ENCODE data around the gene MLLT3. TPM values are rescaled to one million over a fixed set of nuclear protein-coding genes. Genes with fewer than 3 reads are reported as not detected.

MLLT3 gene
- total RNA-seq, 1 donor from 2014 or later, result 53.7 TPM

GRCh38 chr9:20490246-20490834 lies 132.0 kb downstream of the MLLT3 start:
- TF ChIP-seq, protein P1, sequence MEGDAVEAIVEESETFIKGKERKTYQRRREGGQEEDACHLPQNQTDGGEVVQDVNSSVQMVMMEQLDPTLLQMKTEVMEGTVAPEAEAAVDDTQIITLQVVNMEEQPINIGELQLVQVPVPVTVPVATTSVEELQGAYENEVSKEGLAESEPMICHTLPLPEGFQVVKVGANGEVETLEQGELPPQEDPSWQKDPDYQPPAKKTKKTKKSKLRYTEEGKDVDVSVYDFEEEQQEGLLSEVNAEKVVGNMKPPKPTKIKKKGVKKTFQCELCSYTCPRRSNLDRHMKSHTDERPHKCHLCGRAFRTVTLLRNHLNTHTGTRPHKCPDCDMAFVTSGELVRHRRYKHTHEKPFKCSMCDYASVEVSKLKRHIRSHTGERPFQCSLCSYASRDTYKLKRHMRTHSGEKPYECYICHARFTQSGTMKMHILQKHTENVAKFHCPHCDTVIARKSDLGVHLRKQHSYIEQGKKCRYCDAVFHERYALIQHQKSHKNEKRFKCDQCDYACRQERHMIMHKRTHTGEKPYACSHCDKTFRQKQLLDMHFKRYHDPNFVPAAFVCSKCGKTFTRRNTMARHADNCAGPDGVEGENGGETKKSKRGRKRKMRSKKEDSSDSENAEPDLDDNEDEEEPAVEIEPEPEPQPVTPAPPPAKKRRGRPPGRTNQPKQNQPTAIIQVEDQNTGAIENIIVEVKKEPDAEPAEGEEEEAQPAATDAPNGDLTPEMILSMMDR (conservative IDR thresholded peaks at IDR 0.05), result no peak
- DNase-seq (ENCODE audit: low read depth, low spot score), result no peak
- Mint-ChIP-seq H3K27me3 (ENCODE audit: low read depth) (no peaks in the 10 kb centered on the region), H3K36me3 (ENCODE audit: low read depth) (no peaks in the 10 kb centered on the region), H3K27ac (ENCODE audit: unreplicated experiment) (no peak overlapping the region), H3K4me1 (peaks cover 9% of the 10 kb centered on the region), H3K4me3 (no peak overlapping the region), H3K9me3 (no peaks in the 10 kb centered on the region)

DNA sequence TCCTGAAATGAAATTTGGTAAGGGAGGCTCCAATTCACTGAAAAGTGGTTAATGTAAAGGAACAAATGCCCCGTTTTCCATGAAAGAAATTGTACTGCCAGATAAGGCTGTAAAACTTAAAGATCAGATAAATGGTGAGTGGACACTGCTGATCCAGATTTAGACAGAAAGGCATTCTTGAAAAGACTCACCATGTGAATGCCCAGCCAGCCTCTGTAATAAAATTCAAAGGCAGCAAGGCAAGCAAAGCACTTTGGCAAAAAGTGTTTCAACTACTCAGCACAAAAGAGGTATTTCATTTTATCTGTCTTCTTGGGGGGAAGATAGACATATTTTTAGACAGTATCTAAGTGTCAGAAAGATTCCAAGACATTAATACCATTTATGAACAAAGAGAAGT lies 133.6 kb downstream of the MLLT3 start:
- no peaks in the 10 kb centered on the region for H3K9me3 Mint-ChIP-seq
- H3K4me3 Mint-ChIP-seq, result no peak overlapping the region
- H3K4me1 Mint-ChIP-seq, result peaks cover 9% of the 10 kb centered on the region
- H3K27ac Mint-ChIP-seq (ENCODE audit: unreplicated experiment), result no peak overlapping the region
- no peak for DNase-seq (ENCODE audit: low read depth, low spot score)
- TF ChIP-seq, protein P1 (conservative IDR thresholded peaks at IDR 0.05), result no peak
- no peaks in the 10 kb centered on the region for H3K36me3 Mint-ChIP-seq (ENCODE audit: low read depth)
- no peaks in the 10 kb centered on the region for H3K27me3 Mint-ChIP-seq (ENCODE audit: low read depth)

GRCh38 chr9:20486552-20486951 lies 135.7 kb downstream of the MLLT3 start:
- peaks cover 9% of the 10 kb centered on the region for H3K4me1 Mint-ChIP-seq

DNA sequence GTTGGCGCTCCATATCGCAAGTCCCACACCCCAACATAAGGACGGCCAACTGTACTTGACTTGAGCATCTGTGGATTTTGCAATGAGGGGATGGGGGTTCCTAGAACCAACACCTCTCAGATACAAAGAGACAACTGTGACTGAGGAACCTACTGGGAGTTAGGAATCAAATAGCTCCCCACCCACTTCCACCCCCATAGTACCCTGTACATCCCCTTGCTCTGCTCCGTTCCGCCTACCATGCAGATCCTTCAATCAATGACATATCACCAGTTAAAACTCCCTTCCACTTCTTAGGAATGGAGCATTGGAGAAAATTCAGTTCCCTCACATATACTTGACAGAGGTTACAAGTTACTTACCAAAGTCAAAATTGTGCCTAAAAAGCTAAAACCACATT lies 140.9 kb downstream of the MLLT3 start:
- peaks cover 25% of the 10 kb centered on the region for H3K4me1 Mint-ChIP-seq
- H3K27ac Mint-ChIP-seq (ENCODE audit: unreplicated experiment), result no peak overlapping the region
- no peak overlapping the region for H3K4me3 Mint-ChIP-seq
- TF ChIP-seq, protein P1 (conservative IDR thresholded peaks at IDR 0.05), result no peak
- no peaks in the 10 kb centered on the region for H3K27me3 Mint-ChIP-seq (ENCODE audit: low read depth)
- peaks cover 4% of the 10 kb centered on the region for H3K9me3 Mint-ChIP-seq
- no peak for DNase-seq (ENCODE audit: low read depth, low spot score)
- no peaks in the 10 kb centered on the region for H3K36me3 Mint-ChIP-seq (ENCODE audit: low read depth)

More at GRCh38 chr9:20486552-20486951, 135.7 kb downstream of the MLLT3 start:
- Mint-ChIP-seq H3K27ac (ENCODE audit: unreplicated experiment) (no peak overlapping the region), H3K27me3 (ENCODE audit: low read depth) (no peaks in the 10 kb centered on the region), H3K4me3 (no peak overlapping the region), H3K36me3 (ENCODE audit: low read depth) (no peaks in the 10 kb centered on the region), H3K9me3 (peaks cover 1% of the 10 kb centered on the region)
- DNase-seq (ENCODE audit: low read depth, low spot score), result no peak
- TF ChIP-seq, protein P1 (conservative IDR thresholded peaks at IDR 0.05), result no peak

DNA sequence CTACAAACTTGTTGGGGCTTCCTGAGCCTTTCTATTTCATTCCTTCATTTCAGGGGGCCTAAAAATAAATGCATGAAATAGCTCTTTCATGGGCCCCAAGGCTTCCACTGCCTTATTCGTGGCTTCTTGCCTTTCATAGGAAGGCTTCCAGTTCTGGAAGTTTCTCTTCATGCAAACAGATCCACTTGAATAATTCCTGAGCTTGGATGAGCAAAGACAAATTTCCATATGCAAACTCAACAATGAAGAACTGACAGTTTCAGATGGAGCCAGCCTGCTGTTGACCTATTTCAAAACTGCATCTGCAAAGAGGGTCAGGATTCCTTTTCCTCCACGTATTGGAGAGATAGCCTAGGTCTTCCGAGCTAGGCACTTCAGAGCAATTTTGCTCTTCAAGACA lies 142.1 kb downstream of the MLLT3 start:
- no peaks in the 10 kb centered on the region for H3K36me3 Mint-ChIP-seq (ENCODE audit: low read depth)
- TF ChIP-seq, protein P1 (conservative IDR thresholded peaks at IDR 0.05), result no peak
- peaks cover 4% of the 10 kb centered on the region for H3K9me3 Mint-ChIP-seq

More for the DNA sequence above, 142.1 kb downstream of the MLLT3 start:
- Mint-ChIP-seq H3K27ac (ENCODE audit: unreplicated experiment) (no peak overlapping the region), H3K4me3 (no peak overlapping the region), H3K4me1 (peaks cover 25% of the 10 kb centered on the region), H3K27me3 (ENCODE audit: low read depth) (no peaks in the 10 kb centered on the region)
- no peak for DNase-seq (ENCODE audit: low read depth, low spot score)

Data from neural crest cell (in vitro differentiated cells).